Coronary artery (tissue), 2 donors: ENCODE data around the gene DOCK6.

Experiments
- DNase-seq: peaks from one replicate; pipeline ENCODE4 v3.0.0-alpha.2; 2017; ENCODE audit warnings: low spot score
- H3K27ac ChIP-seq, 2 donors: fragments of 200-600 bp; sonication (generic); one replicate each; pipeline ENCODE4 v1.5.1; 2016 to 2019
- H3K4me3 ChIP-seq: fragments of 200-600 bp; sonication (generic); 2 replicates; pipeline ENCODE4 v1.5.1; 2016; ENCODE audit warnings: mild to moderate bottlenecking, moderate library complexity
- TF ChIP-seq, protein P1 (sequence below): fragments of 200-600 bp; sonication (generic); IDR thresholded peaks from one replicate; pipeline ENCODE4 v1.5.1; 2019; ENCODE audit warnings: antibody characterized with exemption

The DOCK6 gene

DNA sequence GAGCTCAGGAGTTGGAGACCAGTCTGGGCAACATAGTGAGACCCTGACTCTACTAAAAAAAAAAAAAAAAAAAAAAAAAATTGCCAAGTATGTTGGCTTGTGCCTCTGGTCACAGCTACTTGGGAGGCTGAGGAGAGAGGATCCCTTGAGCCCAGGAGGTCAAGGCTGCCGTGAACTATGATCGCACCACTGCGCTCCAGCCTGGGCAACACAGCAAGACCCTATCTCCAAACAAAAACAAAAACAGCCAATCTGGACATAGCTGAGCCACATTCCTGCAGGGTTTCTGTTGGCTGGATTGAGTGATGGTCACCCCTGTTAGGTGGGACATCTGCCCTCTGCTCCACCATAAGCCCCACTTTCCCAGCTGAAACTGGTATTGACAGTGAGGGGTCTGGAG, 36.5 kb downstream of the DOCK6 start:
- no peak overlapping the region for H3K27ac ChIP-seq

DNA sequence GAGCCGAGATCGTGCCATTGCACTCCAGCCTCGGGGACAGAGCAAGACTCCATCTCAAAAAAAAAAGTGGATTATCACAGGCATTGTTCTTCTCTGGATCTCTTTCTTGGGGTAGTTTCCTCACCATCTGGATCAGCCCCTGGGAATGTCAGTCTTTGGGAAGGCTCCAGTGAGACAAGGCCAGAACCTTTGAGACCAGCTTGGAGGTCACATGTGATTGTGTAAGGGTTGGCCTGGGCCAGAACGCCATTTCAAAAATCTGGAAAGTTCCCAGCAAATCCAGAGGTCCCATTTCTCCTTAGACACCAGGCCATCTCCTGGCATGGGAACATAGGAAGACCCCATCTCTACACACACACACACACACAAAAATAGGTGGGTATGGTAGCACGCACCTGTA, 37.2 kb downstream of the DOCK6 start:
- Histone ChIP-seq H3K27ac (no peak overlapping the region), H3K4me3 (no peak overlapping the region)
- no peak for DNase-seq
- TF ChIP-seq, protein P1, sequence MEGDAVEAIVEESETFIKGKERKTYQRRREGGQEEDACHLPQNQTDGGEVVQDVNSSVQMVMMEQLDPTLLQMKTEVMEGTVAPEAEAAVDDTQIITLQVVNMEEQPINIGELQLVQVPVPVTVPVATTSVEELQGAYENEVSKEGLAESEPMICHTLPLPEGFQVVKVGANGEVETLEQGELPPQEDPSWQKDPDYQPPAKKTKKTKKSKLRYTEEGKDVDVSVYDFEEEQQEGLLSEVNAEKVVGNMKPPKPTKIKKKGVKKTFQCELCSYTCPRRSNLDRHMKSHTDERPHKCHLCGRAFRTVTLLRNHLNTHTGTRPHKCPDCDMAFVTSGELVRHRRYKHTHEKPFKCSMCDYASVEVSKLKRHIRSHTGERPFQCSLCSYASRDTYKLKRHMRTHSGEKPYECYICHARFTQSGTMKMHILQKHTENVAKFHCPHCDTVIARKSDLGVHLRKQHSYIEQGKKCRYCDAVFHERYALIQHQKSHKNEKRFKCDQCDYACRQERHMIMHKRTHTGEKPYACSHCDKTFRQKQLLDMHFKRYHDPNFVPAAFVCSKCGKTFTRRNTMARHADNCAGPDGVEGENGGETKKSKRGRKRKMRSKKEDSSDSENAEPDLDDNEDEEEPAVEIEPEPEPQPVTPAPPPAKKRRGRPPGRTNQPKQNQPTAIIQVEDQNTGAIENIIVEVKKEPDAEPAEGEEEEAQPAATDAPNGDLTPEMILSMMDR: no peak

More for the DNA sequence above, 36.5 kb downstream of the DOCK6 start:
- DNase-seq: no peak
- H3K4me3 ChIP-seq: no peak overlapping the region
- TF ChIP-seq, protein P1: no peak

DNA sequence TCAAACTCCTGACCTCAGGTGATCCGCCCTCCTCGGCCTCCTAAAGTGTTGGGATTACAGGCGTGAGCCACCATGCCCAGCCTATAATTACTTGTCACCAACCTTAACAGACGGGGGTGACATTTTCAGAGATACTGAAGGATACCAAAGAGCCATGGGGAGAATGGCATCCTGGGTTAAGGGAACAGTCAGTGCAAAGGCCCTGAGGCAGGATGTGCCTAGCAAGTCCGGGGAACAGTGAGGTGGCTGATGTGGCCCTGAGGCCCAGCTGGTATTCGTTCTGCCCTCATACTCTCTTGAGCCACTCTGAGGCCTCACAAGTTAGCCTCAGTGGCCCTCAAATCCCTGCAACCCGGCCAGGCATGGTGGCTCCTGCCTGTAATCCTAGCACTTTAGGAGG, 37.9 kb downstream of the DOCK6 start:
- DNase-seq: no peak
- TF ChIP-seq, protein P1: no peak
- H3K4me3 ChIP-seq: no peak overlapping the region
- H3K27ac ChIP-seq: no peak overlapping the region

DNA sequence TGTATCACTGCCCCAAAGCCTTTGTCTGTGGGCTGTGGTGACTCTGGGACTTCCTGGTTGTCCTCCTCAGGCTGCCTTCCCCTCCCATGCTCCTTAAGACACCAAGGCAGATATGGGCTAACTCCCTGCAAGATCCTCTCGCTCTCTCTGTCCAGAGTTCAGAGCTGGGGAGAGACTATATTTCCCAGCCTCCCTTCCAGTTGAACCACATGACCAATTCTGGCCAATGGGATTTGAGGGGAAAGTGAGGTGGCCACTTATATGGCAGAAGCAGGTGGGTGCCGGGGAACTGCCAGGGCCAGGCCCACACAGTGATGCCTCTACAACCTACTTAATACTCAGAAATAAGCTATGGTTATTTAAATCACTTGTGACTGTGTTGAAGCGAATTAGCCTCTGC, 39.1 kb downstream of the DOCK6 start:
- H3K4me3 ChIP-seq: no peak overlapping the region
- H3K27ac ChIP-seq: no peak overlapping the region
- no peak for DNase-seq
- TF ChIP-seq, protein P1: no peak

DNA sequence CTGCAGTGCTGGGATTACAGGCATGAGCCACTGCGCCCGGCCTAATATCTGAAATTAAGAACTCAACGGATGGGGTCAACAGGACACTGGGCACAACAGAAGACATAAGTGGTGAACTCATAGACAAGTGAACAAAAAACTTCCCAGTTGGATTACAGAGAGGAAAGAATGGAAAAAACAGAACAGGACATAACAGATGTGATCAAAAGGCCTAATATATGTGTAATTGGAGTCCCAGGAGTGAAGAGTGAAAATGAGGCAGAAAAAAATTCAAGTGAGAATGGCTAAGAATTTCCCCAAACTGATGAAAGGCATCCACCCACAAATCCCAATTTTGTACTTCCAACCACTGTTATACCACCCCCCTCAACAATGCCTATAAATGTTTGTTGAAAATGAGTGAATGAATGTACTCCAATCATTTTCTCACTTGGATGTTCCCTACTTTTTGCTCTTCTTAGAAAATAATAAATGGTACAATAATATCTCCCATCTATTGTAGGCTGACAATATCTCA, 41.2 kb downstream of the DOCK6 start:
- H3K27ac ChIP-seq: no peak overlapping the region
- no peak overlapping the region for H3K4me3 ChIP-seq
- DNase-seq: no peak
- TF ChIP-seq, protein P1: no peak

DNA sequence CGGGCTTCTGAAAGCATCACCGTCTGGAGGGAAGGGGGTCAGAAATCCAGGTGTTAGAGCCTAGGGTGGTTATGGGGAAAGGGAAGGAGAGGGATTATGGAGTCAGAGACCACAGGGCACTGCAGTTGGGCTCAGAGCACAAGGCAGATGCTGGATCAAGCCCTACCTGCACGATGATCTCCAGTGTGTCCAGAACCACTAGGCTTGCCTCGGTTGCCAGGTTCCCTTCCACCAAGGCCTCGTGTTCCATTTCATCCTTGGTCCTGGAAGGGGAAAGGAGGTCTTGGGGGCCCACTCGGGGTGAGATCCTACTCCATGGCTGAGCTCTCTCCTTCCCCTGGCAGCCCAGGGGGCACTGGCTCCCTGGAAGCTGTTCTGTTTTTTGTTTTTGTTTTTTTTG, 47.9 kb downstream of the DOCK6 start:
- Histone ChIP-seq H3K27ac (no peak overlapping the region), H3K4me3 (no peak overlapping the region)
- no peak for DNase-seq
- TF ChIP-seq, protein P1: no peak

DNA sequence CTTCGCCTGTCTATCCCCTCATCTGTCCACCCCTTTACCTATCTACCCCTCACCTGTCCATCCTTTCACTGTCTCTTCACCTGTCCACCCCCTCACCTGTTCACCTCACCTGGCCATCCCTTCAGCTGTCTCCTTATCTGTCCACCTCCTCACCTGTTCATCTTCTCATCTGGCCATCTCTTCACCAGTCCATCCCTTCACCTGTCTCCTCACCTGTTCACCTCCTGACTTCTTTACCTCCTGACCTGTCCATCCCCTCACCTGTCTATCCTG, 51.7 kb downstream of the DOCK6 start:
- no peak for DNase-seq
- TF ChIP-seq, protein P1: no peak
- H3K27ac ChIP-seq: no peak overlapping the region
- H3K4me3 ChIP-seq: no peak overlapping the region
